NCI-H526 (cell line): ENCODE measurements around the gene TEAD2.
A peak's percentile ranks its signal among the peaks of the same experiment; 100 is the strongest.

ENCODE experiments used
- DNase-seq, 2 experiments: peaks; one replicate each; lab custom pipeline; 2025; lab: John Stamatoyannopoulos, UW

The TEAD2 gene

GRCh38 chr19:49348305-49349189 is 13.7 kb downstream of the TEAD2 start:
- DNase-seq = no peak

GRCh38 chr19:49347835-49348234 is 14.4 kb downstream of the TEAD2 start:
- peak in 1 of 2 experiments; percentile 41 for DNase-seq

GRCh38 chr19:49347191-49347590 is 15.0 kb downstream of the TEAD2 start:
- no peak for DNase-seq

- DNase-seq = no peak
Observed at GRCh38 chr19:49344505-49345423, 17.5 kb downstream of the TEAD2 start.

- no peak for DNase-seq
Observed at GRCh38 chr19:49343123-49343522, 19.1 kb downstream of the TEAD2 start.

GRCh38 chr19:49342291-49342721 is 19.9 kb downstream of the TEAD2 start:
- no peak for DNase-seq

GRCh38 chr19:49340865-49341718 is 21.1 kb downstream of the TEAD2 start:
- DNase-seq = no peak

- DNase-seq = peak; percentile 50 to 72
Observed at GRCh38 chr19:49340069-49340864, 21.9 kb downstream of the TEAD2 start.

- DNase-seq = peak; percentile 84 to 87
Observed at GRCh38 chr19:49339301-49340068, 22.7 kb downstream of the TEAD2 start.

GRCh38 chr19:49338691-49339300 is 23.4 kb downstream of the TEAD2 start:
- peak; percentile 81 to 92 for DNase-seq

- no peak for DNase-seq
Observed at GRCh38 chr19:49338023-49338677, 24.1 kb downstream of the TEAD2 start.

- no peak for DNase-seq
Observed at GRCh38 chr19:49337267-49338022, 24.8 kb downstream of the TEAD2 start.

- no peak for DNase-seq
Observed at GRCh38 chr19:49336482-49337266, 25.5 kb downstream of the TEAD2 start.

GRCh38 chr19:49335784-49336481 is 26.3 kb downstream of the TEAD2 start:
- DNase-seq = no peak

GRCh38 chr19:49335071-49335783 is 27.0 kb downstream of the TEAD2 start, which contains the start of gene CD37:
Gene CD37, plus strand, starts transcription at chr19:49335406. Its CDS starts 135 bp downstream, at chr19:49335541.
- DNase-seq = no peak

- no peak for DNase-seq
Observed at GRCh38 chr19:49333811-49334288, 28.4 kb downstream of the TEAD2 start.
